Left hindlimb (tissue), 1 donor: ENCODE measurements around the gene FOXO3.
"Not testable (repeated sequence)": the region's sequence is repeated elsewhere in the genome, so short reads cannot be mapped to it uniquely, and the experiment has no call there.

Experiments used
- DNase-seq: peaks from one replicate; pipeline ENCODE4 v3.0.0-alpha.2; 2018

The FOXO3 gene

DNA sequence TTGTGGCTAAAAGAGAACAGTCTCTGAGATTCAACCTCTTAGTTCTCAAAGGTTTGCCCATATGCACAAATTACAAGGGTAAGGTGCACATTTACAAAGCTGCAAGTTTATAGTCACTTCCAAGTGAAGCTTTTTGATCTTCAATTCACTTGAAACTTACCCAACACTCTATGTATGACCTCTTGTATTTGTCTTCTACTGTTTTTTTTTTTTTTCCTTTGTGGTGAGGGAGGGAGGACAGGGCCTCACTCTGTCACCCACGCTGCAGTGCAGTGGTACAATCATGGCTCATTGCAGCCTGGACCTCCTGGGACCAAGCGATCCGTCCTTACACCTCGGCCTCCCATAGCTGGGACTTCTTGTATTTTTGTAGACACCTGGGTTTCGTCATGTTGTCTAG lies 4.5 kb upstream of the FOXO3 start:
- no peak for DNase-seq

DNA sequence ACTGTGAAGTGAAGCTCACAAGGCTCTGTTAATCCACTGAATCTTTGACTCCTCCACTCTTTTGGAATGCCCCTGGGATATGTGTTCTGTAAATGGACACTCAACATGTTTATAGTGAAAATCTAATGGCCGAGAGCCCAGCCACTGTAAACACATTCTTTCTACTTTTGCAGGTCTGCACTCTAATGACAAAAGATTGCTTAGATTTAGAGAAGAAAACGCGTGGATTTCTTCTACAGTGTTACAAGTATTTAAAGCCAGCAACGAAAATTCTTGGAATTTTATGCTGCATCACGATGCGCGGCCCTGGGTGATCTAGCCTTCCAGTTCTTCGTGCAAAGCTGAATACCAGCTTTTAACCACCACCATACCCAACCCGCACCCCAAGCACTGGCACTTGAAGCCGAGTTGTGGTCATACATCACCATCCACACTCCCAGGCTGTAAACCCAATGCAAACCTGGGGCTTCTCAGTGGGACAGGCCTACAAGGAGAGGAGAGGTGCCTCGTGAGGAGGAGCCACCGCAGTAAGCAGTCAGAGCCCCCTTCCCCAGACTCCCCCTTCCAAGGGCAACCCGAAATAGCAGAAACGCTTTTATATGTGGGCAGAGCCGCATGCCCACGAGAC lies 3.7 kb upstream of the FOXO3 start:
- DNase-seq, result no peak

DNA sequence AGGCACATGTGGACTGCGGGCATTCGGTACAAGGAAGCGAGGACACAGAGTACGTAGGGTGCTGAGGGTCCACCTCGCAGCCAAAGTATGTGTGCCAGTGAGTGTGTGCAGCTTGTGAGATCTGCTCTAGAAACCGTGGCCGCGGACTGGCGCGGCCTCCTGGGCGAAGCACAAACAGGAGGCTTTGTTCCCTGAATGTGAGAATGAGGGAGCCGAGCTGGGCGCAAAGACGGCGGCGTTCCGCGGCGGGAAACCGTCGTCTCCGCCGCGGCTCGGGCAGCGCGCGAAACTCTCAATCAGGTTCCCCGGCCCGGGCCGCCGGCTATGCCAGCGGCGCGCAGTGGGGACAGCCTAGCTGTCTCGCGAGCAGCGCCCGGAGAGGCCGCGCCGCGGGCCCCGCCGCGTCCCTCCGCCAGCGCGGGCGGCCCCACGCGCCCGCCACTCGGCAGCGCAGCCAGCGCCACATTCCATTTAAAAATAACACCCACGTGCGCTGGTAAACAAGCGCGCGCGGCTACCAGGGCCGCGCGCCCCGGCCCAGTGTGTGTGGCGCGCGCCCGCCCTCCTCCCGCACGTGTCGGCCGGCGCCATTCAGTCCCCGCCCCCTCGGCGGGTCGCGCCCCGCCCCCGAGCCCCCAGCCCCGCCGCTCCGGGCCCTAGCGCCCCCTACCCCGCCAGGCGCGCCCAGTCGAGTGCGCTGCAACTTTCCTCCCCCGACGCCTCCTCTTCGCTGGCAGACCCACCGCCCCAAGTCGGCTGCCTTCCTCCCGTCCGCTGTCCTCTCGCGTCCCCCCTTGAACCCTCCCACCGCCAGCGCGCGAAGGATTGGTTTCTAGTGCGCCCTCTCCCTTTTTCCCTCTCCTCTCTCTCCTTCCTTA lies 3.0 kb upstream of the FOXO3 start:
- peak; percentile 56 for DNase-seq

DNA sequence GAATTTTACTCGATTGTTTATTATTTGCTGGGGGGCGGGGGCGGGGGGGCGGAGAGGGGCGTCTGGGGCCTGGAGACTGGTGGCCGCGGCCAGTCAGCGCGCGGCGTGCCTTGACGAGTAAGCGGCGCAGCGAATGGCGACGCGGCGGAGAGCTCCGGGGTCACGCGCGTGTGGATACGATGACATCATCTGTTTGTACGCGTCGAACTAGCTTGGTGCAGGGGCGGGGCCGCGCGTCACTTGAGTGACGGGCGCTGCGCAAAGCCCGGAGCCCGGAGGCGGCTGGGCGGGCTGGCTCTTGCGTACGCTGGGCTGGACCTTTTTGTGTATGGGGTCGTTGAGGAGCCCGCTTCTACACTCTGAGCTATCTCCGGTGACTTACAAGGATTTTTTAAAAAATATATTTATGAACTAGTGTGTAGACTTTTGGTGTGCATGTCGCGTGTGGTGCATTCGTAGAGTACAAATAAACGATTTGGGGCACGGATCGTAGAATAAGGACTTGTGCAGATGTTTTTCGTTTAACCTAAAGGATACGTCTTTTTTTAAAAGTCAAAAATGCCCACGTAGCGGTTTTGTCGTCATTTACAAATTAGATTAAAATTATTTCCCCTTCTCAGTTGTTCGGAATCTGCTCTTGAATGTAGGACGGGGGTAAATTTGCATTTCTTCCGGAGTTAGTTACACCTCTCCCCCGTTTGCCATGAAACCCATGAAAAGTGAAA lies 2.2 kb upstream of the FOXO3 start:
- peak; percentile 99 for DNase-seq

DNA sequence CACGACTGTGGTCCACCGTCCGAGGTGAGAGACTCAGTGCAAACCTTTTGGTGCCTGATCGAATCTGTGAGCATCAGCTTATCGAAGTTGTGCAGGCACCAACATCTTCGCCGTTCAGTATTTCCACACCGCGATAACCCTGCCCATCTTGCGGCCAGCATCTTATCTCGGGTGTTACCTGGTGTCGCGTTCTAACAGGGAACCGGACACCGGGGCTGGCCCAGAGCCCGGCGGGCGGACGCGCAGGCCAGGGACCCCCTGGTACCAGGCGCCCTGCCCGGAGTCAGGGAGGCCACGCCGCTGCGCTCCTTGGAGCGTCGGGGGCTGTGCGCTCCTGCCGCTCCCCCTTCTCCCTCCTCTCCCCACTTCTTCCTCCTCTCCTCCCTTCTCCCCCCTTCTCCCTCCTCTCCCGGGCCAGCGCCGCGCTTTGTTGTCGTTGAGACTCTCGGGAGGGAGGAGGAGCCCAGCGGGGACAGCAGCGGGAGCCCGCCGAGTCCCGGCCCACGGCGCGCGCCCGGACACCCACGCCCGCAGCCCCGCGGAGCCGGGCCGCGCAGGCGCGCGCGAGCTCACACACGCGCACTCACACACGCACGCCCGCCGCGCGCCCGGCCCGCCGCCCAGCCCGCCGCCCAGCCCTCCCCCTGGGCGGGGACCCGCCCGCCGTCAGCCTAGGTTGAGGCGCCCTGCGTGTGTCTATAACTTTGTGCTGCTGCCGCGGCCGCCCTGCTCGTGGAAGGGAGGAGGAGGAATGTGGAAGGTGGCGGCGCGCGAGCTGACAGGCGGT lies 1.4 kb upstream of the FOXO3 start:
- peak; percentile 94 for DNase-seq

DNA sequence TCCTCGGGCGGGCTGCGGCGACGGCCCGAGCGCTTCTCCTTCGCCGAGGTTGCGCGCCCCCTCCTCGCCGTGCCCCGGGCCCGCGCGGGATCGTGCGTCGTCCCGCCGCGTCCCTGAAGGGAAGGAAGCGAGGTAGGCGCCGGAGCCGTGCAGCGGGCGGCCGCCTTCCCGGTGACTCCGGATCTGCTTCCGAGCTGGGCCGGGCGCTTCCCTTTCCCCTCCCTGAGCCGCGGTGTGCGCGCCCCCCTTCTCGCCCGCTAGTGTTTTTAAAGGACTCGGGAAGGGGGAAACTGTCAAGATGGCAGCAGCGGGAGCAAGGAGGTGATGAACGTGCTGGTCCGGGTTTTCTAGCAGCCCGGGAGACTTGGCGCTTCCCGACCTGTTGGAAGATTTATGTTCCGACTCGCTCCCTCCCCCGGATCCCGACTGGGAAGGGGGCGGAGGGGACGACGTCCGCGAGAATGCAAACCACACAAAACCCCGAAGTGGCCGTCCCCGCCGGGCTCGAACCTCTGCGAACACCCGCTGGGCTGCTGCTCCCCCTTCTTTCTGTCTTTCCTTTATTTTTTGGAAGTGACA lies 744 bp upstream of the FOXO3 start:
- DNase-seq, result peak; percentile 90

DNA sequence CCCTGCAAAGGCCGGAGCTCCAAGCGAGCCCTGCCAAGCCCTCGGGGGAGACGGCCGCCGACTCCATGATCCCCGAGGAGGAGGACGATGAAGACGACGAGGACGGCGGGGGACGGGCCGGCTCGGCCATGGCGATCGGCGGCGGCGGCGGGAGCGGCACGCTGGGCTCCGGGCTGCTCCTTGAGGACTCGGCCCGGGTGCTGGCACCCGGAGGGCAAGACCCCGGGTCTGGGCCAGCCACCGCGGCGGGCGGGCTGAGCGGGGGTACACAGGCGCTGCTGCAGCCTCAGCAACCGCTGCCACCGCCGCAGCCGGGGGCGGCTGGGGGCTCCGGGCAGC lies 561 bp downstream of the FOXO3 start:
- DNase-seq, result not testable (repeated sequence)

DNA sequence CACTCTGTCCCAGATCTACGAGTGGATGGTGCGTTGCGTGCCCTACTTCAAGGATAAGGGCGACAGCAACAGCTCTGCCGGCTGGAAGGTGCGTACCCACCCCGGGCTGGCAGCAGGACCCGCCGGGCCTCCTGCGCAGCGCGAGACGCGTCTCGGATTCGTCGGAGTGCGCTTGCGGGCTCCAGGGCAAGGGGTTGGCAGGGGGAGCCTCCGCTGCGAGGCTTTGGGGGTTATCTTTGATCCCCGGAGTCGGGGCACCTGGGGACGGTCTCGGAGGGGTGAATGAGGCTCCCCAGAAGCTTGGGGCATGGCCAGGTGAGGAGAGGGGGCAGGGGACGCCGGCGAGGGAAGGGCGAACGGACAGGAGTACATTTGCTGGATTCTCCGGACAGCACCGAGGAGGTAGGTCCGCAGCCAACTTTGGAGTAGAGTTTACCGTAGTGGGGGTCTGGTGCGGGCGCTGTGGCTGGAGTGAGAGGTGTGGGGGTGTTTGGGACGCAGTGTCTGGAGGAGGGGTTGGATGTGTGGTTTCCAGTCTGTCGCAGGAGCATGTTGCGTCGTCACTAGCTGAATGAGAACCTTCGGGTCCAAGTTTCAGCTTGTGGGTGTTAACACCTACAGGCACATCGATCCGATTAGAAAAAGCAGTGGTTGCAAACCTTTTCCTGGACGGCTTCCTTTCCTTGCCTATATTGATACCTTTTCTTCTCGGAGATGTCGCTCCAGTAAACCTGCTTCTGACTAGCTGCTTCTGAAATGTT lies 1.2 kb downstream of the FOXO3 start:
- peak; percentile 51 for DNase-seq

DNA sequence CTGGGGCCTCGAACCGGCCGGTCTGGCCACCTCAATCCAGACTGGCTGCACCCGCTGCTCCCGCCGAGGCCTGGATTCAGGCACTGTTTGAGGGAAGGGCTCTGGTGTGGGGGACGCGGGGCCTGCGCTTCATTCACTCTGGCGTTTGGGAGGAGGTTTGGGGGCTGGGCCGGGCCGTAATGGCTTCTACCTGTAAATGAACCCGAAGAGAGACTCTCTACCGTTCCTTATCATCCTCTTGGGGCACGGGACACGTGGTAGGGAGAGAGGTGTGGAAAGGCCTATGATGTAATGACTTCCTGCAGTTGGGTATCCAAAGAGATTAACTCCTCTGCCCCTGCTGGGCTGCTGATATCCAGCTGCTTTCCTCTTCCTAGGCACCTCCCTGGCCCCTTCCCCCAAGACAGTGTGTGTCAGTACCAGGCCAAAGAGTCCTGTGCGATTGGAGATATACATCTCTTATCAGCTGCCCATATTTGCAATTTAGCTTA lies 1.8 kb downstream of the FOXO3 start:
- no peak for DNase-seq

DNA sequence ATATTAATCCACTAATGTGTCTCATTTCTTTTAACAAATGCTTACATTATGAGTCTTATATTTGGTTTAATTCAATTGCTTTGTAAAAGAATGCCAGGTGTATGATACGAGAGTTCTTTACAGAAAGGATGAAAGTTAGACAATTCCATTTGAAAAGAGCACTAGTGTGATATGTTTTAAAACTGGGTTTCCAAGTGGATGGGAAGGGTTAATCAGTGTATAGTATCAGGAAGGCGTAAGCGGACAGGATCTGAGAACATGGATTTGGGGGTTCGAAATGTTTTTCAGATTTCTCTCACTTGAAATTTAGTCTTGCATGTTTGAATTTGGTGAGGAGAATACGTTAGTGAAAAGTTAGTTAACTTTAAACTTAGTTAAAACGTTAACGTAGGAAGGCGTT lies 2.6 kb downstream of the FOXO3 start:
- no peak for DNase-seq

DNA sequence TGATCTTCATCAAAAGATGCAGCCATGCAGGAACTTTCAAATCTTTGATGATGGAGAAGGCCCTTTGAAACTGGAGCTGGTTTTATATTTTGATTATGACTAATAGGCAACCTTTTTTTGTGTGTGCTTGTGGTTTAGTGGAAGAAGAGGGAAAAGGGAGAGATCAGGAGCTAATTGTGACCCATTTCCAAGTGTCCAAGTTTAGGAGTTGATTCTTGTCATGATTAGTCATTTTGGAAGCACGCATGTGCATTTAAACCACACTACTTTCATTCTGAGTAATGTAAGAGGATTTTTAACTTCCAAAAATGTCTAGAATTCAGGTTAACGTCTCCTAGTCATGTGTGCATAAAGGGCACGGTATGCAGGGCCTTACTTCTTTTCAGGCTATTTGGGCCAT lies 3.5 kb downstream of the FOXO3 start:
- DNase-seq, result no peak

DNA sequence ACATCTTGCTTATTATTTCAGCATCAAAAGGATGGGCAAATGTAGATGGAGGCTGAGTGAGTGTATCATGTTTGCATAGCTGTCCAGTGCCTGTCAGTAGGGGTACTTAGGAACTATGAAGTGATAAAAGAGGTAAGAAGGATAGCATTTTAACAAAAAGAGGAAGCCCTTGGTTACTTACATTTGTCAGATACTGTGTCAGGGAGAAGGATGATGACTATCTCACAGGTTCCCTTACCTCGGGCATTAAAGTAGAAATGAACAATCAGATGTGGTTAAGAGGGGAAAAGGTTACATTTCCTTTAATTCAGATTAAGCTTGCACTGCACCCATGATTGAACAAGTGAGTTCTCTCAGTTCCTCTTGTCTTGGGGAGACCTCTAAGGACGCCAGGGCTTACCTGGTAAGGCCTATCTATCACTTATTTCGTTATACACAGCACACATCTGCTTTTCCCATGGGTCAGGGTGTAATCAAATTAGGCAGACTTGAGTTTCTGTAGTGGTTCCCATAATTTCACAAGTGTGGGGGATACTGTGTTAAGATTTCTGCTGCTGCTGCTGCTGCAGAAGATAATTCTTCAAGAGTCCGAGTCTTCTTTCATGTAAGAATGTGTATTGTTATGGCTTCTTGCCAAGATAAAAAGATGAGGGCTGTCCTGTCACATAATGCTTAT lies 4.5 kb downstream of the FOXO3 start:
- no peak for DNase-seq

DNA sequence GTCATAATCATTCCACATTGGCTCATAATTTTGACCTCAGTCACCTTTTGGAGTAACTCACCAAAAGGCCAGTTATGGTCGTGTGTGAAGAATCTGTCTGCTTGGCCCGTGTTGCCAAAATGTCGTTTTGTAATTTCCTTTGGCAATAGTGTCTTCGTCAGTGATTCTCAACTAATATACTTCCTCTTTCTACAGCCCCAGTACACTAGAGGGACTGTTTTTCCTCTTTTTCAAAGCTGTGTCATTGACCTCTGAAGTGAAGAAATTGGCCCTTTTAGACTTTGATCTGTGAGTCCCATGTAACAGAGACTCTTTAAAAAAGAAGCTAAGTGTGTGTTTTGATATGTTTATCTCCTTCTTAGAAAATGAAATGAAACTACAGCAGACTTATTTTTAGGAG lies 5.2 kb downstream of the FOXO3 start:
- no peak for DNase-seq

DNA sequence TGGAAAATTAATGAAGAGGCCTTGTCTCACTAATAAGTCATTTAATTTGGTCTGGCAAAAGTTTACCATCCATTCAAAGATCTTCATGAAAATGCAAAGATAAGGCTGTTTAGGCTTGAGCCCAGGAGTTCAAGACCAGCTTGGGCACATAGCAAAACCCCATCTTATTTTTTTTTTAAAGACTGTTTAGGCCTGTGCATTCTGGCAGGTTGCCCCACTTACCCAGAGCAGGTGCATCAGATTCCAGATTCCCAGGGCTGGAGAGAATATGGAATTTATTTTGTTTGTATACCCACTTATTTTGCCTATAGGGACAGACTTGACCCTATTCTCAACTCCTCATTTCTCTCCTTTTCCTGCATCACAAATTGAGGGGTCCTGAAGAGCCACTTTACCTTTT lies 5.7 kb downstream of the FOXO3 start:
- DNase-seq, result no peak

DNA sequence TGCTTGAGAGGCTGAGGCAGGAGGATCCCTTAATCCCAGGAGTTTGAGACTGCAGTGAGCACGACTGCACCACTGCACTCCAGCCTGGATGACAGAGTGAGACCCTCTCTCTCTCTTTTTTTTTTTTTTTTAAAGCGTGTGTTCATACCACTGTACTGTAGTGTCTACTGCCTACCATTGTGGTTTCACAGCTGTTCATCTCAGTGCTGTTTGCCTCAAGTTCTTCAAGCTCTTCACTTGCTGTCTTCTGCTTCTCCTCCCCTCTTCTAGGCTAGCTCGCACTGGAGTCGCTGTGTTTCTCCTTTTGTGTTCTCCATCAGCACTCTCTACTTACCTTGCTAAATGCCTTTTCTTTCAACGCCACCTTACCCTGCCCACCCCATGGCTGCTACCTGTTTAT lies 7.4 kb downstream of the FOXO3 start:
- DNase-seq, result no peak

DNA sequence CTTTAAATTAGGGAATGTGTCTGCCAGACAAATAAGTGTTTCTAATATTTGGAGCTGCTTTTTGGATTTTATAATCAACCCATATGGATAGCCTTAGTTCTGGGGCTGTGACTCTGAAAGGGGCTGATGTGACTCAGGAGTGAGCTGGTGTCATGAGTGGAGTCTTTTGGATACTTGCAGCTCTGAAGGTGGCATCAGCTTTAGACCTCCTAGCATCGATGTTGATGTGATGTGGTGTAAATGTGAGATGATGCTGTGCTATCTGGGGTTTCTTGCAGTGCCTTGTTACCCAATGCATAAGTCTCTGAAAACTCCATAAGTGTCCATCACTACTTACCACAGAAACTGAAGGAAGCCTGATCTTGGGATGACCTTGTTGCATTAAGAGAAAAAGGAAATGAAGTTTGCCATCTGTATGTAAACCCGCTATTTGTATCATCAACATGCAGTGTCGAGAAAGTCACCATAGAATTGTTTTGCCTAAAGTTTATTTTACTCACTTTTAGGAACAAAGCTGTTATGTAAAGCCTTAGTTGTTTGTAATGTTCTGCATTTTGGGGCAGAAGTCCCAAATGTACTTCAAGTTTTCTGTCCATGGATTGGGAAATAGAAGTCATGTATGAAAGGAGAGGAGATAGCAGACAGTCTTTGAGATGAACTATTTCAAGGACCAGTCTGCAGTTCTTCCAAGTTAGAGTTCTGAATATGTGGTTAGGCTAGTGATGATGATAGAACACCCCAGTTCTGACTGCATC lies 8.0 kb downstream of the FOXO3 start:
- DNase-seq, result no peak

DNA sequence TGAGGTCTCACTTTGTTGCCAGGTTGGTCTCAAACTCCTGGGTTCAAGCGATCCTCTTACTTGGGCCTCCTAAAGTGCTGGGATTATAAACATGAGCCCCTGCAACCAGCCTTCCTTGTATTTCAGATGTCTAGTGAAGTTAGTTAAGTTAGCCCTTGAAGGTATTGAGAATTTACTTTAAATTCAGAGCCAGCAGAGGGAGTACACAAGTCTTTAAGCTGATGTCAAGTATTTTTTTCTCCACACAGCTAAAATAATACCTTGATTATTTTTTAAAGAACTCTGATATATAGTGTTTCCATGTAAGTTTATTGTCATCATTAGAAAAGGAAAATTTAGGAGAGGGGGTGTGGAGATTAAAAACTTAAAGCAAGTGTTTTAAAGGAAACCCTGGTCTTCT lies 9.8 kb downstream of the FOXO3 start:
- DNase-seq, result no peak

DNA sequence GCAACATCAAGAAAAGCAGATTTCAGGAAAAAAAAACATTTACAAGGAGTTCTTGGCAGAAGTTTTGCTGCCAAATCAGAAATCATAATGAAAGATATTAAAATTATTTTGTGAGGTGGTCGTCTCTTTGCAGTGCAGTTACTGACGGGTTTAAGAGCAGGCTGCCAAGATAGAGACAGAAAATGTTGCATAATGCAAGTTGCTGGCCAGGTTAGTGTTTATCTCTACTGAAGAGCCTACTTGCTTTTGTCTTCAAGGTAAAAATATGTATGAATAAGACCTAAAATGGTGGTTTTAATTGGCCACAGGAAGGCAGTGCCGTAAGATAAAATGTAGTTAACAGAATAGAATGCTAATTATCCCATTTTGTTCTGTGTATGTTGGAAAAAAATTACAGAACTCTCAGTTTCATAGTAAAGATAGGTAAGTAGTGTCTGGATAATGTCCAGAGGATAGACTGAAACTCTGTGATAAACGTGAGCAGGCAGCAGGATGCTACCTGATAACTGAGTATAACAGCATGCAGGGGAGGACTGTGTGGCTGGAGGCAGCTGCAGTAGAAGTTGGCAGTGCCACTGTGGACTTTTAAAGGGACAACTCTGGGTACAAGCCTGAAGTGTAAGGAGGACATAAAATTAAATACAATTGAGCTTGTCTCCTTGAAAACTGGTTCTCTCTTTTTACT lies 13.9 kb downstream of the FOXO3 start:
- DNase-seq, result no peak

DNA sequence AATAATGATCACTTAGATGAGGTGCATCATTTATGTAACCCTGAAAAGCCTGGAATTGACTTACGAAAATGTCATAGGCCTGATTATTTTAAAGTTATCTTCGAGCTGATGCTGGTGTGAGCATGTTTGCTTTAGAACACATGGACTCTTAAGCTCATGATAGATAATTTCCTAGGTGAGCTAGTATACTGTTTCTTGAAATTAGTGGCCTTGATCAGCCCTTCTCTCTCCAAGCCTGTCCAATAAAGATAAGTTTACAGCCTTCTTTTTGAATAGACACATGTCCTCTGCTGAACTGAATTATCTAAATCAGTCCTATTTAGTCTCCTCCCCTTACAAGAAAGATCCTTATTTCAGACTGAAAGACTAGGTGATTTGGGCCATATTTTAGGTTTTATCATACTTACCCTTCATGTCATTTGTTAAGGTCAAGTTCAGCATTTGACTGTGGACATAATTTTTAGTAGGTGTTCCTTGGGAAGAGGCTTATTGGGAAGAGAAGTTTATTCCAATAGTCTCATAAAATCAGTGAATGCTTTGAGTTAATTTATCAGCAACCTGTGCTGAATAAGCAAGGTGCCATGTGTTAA lies 15.3 kb downstream of the FOXO3 start:
- no peak for DNase-seq
